NCI-H748 treated with DMSO at 0.1 percent for 48 hours (cell line): ENCODE data around the gene STON2.

Source experiments
- DNase-seq: peaks from one replicate; lab custom pipeline; 2025; lab: John Stamatoyannopoulos, UW

Gene STON2

DNA sequence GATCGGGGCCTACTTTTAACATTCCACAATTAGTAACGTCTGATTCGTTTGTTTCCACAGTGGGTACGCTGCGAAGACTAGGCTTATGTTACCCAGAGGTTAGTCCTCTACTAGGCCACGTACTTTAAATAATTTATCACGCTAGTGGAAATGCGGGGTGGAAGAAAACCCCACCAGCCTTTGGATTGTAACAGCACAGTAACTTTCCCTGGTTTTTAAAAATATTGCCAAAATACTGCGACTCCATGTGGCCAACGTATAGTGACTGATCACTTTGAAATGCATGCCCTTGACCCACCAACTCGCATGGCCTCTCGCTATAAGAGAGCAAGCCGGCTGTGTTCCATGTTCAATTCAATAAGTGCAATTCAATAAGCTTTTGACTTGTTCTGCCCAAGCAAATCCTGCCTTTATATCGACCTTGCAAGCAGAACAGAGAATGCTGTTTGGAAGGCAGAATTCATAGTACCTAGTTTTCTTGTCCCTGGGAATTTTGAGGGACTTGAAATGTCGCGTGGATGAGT lies 178.5 kb downstream of the STON2 start:
- DNase-seq: no peak

DNA sequence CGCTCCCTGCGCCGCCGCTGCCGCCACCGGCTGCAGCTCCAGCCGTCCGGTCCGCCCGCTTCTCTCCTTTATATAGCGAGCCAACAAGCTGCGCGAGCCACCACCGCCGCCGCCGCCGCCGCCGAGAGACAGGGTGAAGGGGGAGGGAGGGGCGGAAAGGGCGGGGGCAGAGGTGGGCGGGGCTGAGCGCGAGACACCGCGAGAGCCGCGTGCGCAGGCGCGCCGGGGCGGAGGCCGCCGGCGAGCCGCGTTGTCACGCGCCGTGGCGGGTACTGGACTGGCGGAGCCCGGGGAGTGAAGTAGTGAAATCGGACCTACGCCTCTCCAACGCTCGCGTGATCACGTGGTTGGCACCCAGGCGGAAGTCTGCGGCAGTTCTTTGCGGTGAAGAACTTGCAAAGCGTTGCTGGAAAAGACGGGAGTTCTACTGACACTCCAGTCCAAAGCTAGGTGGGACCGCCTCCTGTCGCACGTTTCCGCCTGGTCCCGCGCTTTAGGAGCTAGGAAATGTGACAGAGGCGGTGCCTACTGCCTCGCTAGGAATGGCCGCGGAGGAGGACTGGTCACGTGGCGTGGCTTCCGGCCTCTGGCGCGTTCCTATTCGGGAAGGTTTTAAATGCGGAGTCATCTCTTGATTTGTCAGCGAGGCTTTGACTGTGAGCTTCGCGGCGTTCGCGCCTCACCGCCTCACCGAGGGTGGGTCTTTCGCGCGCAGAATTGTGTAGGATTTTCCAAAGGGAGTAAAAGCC lies 179.1 kb downstream of the STON2 start, which contains the start of gene GTF2A1:
TSS of gene GTF2A1 (minus strand) at position 130 of the 749 bp plus-strand sequence. CDS start 441 bp downstream, outside the sequence.
- DNase-seq: peak; percentile 99

- DNase-seq: no peak
These were observed 179.6 kb downstream of the STON2 start for GRCh38 chr14:81220580-81220829.

DNA sequence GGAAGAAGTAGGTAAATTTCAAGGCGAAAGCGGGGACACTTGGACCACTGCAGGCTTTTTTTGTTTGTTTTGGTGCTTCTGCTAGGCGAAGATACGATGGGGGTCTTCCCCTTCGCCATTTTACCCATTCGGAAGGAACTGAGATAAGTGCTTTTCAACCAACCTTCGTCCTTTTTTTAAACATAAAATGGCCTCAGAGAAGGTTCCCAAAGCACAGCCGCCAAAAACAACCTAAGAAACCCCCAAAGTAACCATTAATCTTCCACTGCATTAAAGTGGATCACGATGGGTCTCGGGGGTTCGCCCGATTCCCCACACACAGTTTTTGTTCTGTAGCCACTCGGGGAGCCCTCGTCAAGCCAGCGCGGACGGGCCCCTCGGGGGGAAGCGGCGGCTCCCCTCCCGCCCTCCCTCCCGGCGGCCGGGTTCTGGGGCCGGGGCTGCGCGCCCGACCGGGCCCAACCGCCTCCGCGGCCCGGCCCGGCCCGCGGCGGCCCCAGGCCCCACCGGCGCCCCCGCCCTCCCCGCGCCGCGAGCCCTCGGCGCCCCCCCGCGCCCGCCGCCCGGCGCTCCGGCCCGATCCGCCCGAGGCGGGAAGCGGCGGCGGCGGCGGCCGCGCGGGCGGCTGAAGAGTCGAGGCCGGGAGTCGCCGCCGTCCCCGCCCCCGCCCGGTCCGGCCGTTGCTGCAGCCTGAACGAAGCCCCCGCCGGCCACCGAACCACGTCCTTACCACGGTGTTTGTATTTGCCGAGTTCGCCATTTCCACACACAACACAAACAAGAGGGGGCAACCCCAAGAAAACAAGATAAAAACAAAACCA lies 180.2 kb downstream of the STON2 start:
- DNase-seq: peak; percentile 82

DNA sequence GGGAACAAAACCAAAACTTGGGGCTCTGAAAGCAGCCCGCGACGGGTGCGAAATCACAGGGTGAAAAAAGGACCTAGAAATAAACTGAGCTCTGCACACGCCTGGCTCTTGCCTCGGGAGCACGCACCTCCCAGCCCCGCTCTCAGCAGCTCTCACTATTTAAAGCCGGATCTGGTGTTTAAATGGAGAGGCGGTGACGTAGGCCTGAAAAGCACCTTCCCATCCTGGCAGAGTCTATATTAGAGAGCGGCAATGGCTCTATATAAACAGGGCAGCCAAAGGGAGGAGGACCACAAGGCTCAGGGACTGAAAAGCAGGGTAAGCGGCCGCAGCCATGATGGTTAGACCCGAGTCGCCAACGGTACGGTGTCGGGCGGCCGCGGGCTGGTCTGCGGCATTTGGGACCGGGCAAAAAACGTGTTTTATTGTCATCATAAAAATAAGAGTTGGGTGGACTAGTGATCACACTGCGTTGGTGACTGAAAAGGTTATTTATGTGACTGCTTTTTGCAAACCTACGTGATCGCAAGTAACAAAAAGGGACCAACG lies 180.8 kb downstream of the STON2 start:
- DNase-seq: peak; percentile 99

DNA sequence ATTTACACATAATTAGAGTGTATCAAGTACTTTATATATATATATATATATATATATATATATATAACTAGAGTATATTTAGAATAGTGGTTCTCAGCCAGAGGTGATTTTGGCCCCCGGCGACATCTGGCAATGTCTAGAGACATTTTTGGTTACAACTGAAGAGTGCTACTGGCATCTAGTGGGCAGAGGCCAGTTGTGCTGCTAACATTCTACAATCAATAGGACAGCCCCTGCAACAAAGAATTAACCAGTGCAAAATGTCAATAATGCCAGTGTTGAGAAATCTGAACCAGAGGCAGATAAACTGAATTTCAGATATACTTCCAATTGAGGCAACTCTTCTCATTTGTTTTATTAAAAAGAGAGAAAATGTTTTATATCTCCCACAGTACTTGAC lies 188.3 kb downstream of the STON2 start:
- DNase-seq: no peak
